IMR-90 (cell line): ENCODE measurements around the gene ITGB1BP1.

Experiments used
- BHLHE40 ChIP-seq: fragments of 150-350 bp; IDR thresholded peaks from 2 replicates; pipeline ENCODE4 v1.6.1; 2016; ENCODE audit warnings: mild to moderate bottlenecking, low read depth, low read length
- CEBPB ChIP-seq: IDR thresholded peaks from 2 replicates; pipeline ENCODE4 v1.6.1; 2012; ENCODE audit warnings: low read depth, low read length, improper control_type of control experiment
- CTCF ChIP-seq: conservative IDR thresholded peaks from 2 replicates; pipeline ENCODE4 v1.5.1; 2012; ENCODE audit warnings: mild to moderate bottlenecking, low read depth, low read length, improper control_type of control experiment
- FOS ChIP-seq: fragments of 150-350 bp; IDR thresholded peaks from 2 replicates; pipeline ENCODE4 v1.6.1; 2016; ENCODE audit warnings: low read depth, low read length
- MAZ ChIP-seq: IDR thresholded peaks from 2 replicates; pipeline ENCODE4 v1.6.1; 2012; ENCODE audit warnings: low read depth, mild to moderate bottlenecking, low read length, improper control_type of control experiment, moderate library complexity, borderline replicate concordance
- MXI1 ChIP-seq: IDR thresholded peaks from 2 replicates; pipeline ENCODE4 v1.6.1; 2012; ENCODE audit warnings: low read depth, mild to moderate bottlenecking, low read length, moderate library complexity, borderline replicate concordance
- POLR2A ChIP-seq: IDR thresholded peaks from 2 replicates; pipeline ENCODE4 v1.6.1; 2012; ENCODE audit warnings: mild to moderate bottlenecking, low read depth, low read length
- RAD21 ChIP-seq: IDR thresholded peaks from 2 replicates; pipeline ENCODE4 v1.6.1; 2012; ENCODE audit warnings: low read length, improper control_type of control experiment
- RCOR1 ChIP-seq: IDR thresholded peaks from 2 replicates; pipeline ENCODE4 v1.6.1; 2012; ENCODE audit warnings: mild to moderate bottlenecking, low read length, improper control_type of control experiment; ENCODE audit not compliant: insufficient replicate concordance
- RFX5 ChIP-seq: IDR thresholded peaks from 2 replicates; pipeline ENCODE4 v1.8.0; 2012; ENCODE audit warnings: low read depth, mild to moderate bottlenecking, low read length, moderate library complexity
- SMC3 ChIP-seq: fragments of 150-350 bp; IDR thresholded peaks from 2 replicates; pipeline ENCODE4 v1.6.1; 2016; ENCODE audit warnings: low read depth, mild to moderate bottlenecking, antibody characterized with exemption, low read length, moderate library complexity
- USF2 ChIP-seq: fragments of 150-350 bp; IDR thresholded peaks from 2 replicates; pipeline ENCODE4 v1.6.1; 2017; ENCODE audit warnings: mild to moderate bottlenecking, antibody characterized with exemption, low read length, low read depth

- TF ChIP-seq CTCF (no peak), POLR2A (no peak), RFX5 (no peak), FOS (no peak), MXI1 (no peak), BHLHE40 (no peak), RAD21 (no peak), CEBPB (no peak), USF2 (no peak), SMC3 (no peak), MAZ (no peak), RCOR1 (no peak)
These were observed 37.8 kb upstream of the ITGB1BP1 start for GRCh38 chr2:9461079-9461478.
